SK-N-SH treated with all-trans-retinoic acid at 6 μM for 48 hours (cell line): Measurements from ENCODE around the gene SCN1B.
"Not testable (repeated sequence)": the region's sequence is repeated elsewhere in the genome, so short reads cannot be mapped to it uniquely, and the experiment has no call there.

Experiments used
- ATAC-seq: fragments of 200-7000 bp; cut with Tn5 transposase; 3 replicates; pipeline ENCODE4 v1.9.1; 2020; ENCODE audit warnings: mild to moderate bottlenecking, moderate library complexity
- ARNTL ChIP-seq: fragments of 450-650 bp; formaldehyde crosslinking; IDR thresholded peaks from 2 replicates; pipeline ENCODE4 v1.5.0; 2020; ENCODE audit warnings: low read depth, mild to moderate bottlenecking, moderate library complexity, borderline replicate concordance
- BACH2 ChIP-seq: fragments of 250-450 bp; sonication (Bioruptor Pico); IDR thresholded peaks from 2 replicates; pipeline ENCODE4 v1.9.0; 2021; ENCODE audit warnings: mild to moderate bottlenecking, borderline replicate concordance
- CREB5 ChIP-seq: fragments of 250-450 bp; sonication (Bioruptor Pico); IDR thresholded peaks from 2 replicates; pipeline ENCODE4 v1.5.1; 2020; ENCODE audit warnings: low read depth, mild to moderate bottlenecking, moderate library complexity
- CSRNP3 ChIP-seq: fragments of 250-450 bp; sonication (Bioruptor Pico); IDR thresholded peaks from 2 replicates; pipeline ENCODE4 v1.5.1; 2021; ENCODE audit warnings: mild to moderate bottlenecking, moderate library complexity
- GLIS3 ChIP-seq: fragments of 250-450 bp; sonication (Bioruptor Pico); IDR thresholded peaks from 2 replicates; pipeline ENCODE4 v1.5.0; 2020; ENCODE audit warnings: mild to moderate bottlenecking, moderate library complexity
- ISL1 ChIP-seq: fragments of 250-450 bp; sonication (Bioruptor Pico); IDR thresholded peaks from 2 replicates; pipeline ENCODE4 v2.1.2; 2022; ENCODE audit warnings: mild to moderate bottlenecking, moderate library complexity
- OSR1 ChIP-seq: fragments of 250-450 bp; sonication (Bioruptor Pico); IDR thresholded peaks from 2 replicates; pipeline ENCODE4 v1.8.0; 2022; ENCODE audit warnings: moderate library complexity, mild to moderate bottlenecking, inconsistent platforms
- PATZ1 ChIP-seq: fragments of 250-450 bp; sonication (Bioruptor Pico); IDR thresholded peaks from 2 replicates; pipeline ENCODE4 v1.8.0; 2020; ENCODE audit warnings: mild to moderate bottlenecking, moderate library complexity, borderline replicate concordance
- POU6F1 ChIP-seq: fragments of 250-450 bp; sonication (Bioruptor Pico); IDR thresholded peaks from 2 replicates; pipeline ENCODE4 v1.8.0; 2021; ENCODE audit warnings: low read depth, mild to moderate bottlenecking, moderate library complexity, borderline replicate concordance
- PPARA ChIP-seq: fragments of 250-450 bp; sonication (Bioruptor Pico); IDR thresholded peaks from 2 replicates; pipeline ENCODE4 v1.5.0; 2020; ENCODE audit warnings: mild to moderate bottlenecking, borderline replicate concordance
- RARB ChIP-seq: fragments of 250-450 bp; sonication (Bioruptor Pico); IDR thresholded peaks from 2 replicates; pipeline ENCODE4 v1.8.0; 2021; ENCODE audit warnings: mild to moderate bottlenecking, moderate library complexity
- SNAI2 ChIP-seq: fragments of 250-450 bp; sonication (Bioruptor Pico); IDR thresholded peaks from 2 replicates; pipeline ENCODE4 v1.5.0; 2020; ENCODE audit warnings: mild to moderate bottlenecking, moderate library complexity
- TCF4 ChIP-seq: fragments of 250-450 bp; sonication (Bioruptor Pico); IDR thresholded peaks from 2 replicates; pipeline ENCODE4 v1.8.0; 2021; ENCODE audit warnings: mild to moderate bottlenecking, moderate library complexity, borderline replicate concordance
- TSHZ2 ChIP-seq: fragments of 250-450 bp; sonication (Bioruptor Pico); IDR thresholded peaks from 2 replicates; pipeline ENCODE4 v1.5.0; 2020; ENCODE audit warnings: mild to moderate bottlenecking, moderate library complexity
- ZC3H10 ChIP-seq: fragments of 250-450 bp; sonication (Bioruptor Pico); IDR thresholded peaks from 2 replicates; pipeline ENCODE4 v1.5.1; 2021; ENCODE audit warnings: mild to moderate bottlenecking, moderate library complexity
- ZFP3 ChIP-seq: fragments of 250-450 bp; sonication (Bioruptor Pico); IDR thresholded peaks from 2 replicates; pipeline ENCODE4 v1.5.0; 2020; ENCODE audit warnings: mild to moderate bottlenecking, moderate library complexity
- ZFP30 ChIP-seq: fragments of 450-650 bp; formaldehyde crosslinking; IDR thresholded peaks from 2 replicates; pipeline ENCODE4 v1.5.0; 2022; ENCODE audit warnings: mild to moderate bottlenecking, moderate library complexity
- ZNF565 ChIP-seq: fragments of 450-650 bp; formaldehyde crosslinking; conservative IDR thresholded peaks from 2 replicates; pipeline ENCODE4 v1.5.0; 2020; ENCODE audit warnings: low read depth, mild to moderate bottlenecking, moderate library complexity
- ZNF70 ChIP-seq: fragments of 450-650 bp; formaldehyde crosslinking; IDR thresholded peaks from 2 replicates; pipeline ENCODE4 v1.5.0; 2020; ENCODE audit warnings: mild to moderate bottlenecking, moderate library complexity
- ZNF8 ChIP-seq: fragments of 450-650 bp; formaldehyde crosslinking; IDR thresholded peaks from 2 replicates; pipeline ENCODE4 v1.5.0; 2020; ENCODE audit warnings: mild to moderate bottlenecking, moderate library complexity

Gene SCN1B

GRCh38 chr19:35049456-35049855 lies 19.2 kb downstream of the SCN1B start:
- peak; percentile 68 for ATAC-seq
- no peak for TF ChIP-seq ZNF8 (CRISPR knock-in tag)
- no peak for TF ChIP-seq OSR1 (CRISPR knock-in tag)
- TF ChIP-seq CSRNP3: no peak
- TF ChIP-seq CREB5 (CRISPR knock-in tag): no peak
- no peak for TF ChIP-seq GLIS3 (CRISPR knock-in tag)
- no peak for TF ChIP-seq ZNF565
- no peak for TF ChIP-seq SNAI2
- no peak for TF ChIP-seq BACH2 (CRISPR knock-in tag)
- no peak for TF ChIP-seq ZC3H10 (CRISPR knock-in tag)
- no peak for TF ChIP-seq TSHZ2 (CRISPR knock-in tag)
- no peak for TF ChIP-seq ISL1 (CRISPR knock-in tag)
- no peak for TF ChIP-seq ZNF70 (CRISPR knock-in tag)
- TF ChIP-seq ARNTL: no peak
- no peak for TF ChIP-seq TCF4
- TF ChIP-seq RARB: no peak
- no peak for TF ChIP-seq PATZ1

- ATAC-seq: not testable (repeated sequence)
These were observed 20.4 kb downstream of the SCN1B start for GRCh38 chr19:35050662-35051061.

- ATAC-seq: not testable (repeated sequence)
These were observed 21.0 kb downstream of the SCN1B start for GRCh38 chr19:35051268-35051667.

- ATAC-seq: no peak
- TF ChIP-seq ISL1 (CRISPR knock-in tag) (no peak), PATZ1 (no peak), PPARA (CRISPR knock-in tag) (no peak), ZFP3 (no peak), OSR1 (CRISPR knock-in tag) (no peak), POU6F1 (CRISPR knock-in tag) (no peak), CSRNP3 (no peak), CREB5 (CRISPR knock-in tag) (no peak), ZFP30 (no peak), ZNF70 (CRISPR knock-in tag) (no peak), ZC3H10 (CRISPR knock-in tag) (no peak), TSHZ2 (CRISPR knock-in tag) (no peak)
These were observed 21.5 kb downstream of the SCN1B start for GRCh38 chr19:35051796-35052195.
